ENCODE measurements around the gene DNAJA3. TPM values are rescaled to one million over a fixed set of nuclear protein-coding genes. Genes with fewer than 3 reads are reported as not detected.

The DNAJA3 gene
- total and polyA plus RNA-seq, 9 of the 15 experiments (the other 6 are each of a cell fraction or from before 2014, with no cell fraction given) = 8.1 to 105 (median 79.0) TPM

DNA sequence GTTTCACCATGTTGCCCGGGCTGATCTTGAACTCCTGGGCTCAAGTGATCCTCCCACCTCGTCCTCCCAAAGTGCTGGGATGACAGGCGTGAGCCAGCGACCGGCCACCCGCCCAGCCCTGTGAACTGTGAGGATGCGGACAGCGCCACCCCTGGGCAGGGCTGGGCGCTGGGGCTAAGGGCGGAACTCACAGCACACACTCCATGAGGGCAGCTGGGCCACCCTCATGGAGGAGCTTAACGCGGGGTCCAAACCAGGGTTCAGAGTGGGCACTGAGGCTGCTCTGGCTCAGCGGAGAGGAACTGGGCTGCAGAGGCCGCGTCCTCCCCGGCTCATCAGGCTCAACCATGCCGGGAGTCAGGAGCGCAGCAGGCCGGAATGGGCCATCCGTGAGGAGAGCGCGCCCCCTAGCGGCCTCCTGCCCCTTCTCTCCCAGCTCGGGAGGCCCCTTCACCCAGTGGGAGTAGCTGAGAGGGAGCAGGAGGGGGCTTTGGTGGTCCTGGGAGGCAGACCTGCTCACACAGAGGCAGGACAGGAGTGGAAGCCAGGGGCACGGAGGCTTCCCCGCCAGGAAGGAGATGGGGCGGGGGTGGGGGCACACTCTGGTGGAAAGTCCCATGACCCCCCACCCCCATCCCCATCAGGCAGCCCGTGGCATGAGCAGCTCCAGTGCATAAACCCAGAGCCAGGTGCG lies 23.1 kb upstream of the DNAJA3 start (continued):
- TF ChIP-seq ZNF696 (CRISPR knock-in tag; conservative IDR thresholded peaks at IDR 0.05) (no peak), CBX3 (IDR thresholded peaks at IDR 0.05; ENCODE audit: borderline replicate concordance in 1 of 2, low read length in 2 of 2) (peak in 1 of 2 experiments; percentile 64; a peak in 2 of 3 replicates), HDAC3 (IDR thresholded peaks at IDR 0.05; ENCODE audit: borderline replicate concordance, partially characterized antibody) (no peak), ZFX (CRISPR knock-in tag; IDR thresholded peaks at IDR 0.05) (peak; percentile 48), TAF15 (IDR thresholded peaks at IDR 0.05; ENCODE audit: low read depth, low read length) (no peak), ZNF384 (IDR thresholded peaks at IDR 0.05; ENCODE audit: low read depth, low read length) (no peak), ATF1 (CRISPR knock-in tag; IDR thresholded peaks at IDR 0.05) (no peak), ATF1 (tag; IDR thresholded peaks at IDR 0.05) (0 out of 2 replicates have a peak, but pooled peaks have one; percentile 8), ELF4 (CRISPR knock-in tag; IDR thresholded peaks at IDR 0.05) (no peak), RBM22 (IDR thresholded peaks at IDR 0.05; ENCODE audit: low read depth, low read length, poor library complexity, severe bottlenecking) (peak; percentile 45), GABPA (tag; conservative IDR thresholded peaks at IDR 0.05; ENCODE audit: low read depth) (no peak), YBX1 (IDR thresholded peaks at IDR 0.05) (no peak), CHD2 (IDR thresholded peaks at IDR 0.05; ENCODE audit: low read depth, low read length) (0 out of 2 replicates have a peak, but pooled peaks have one; percentile 24), BDP1 (IDR thresholded peaks at IDR 0.05; ENCODE audit: insufficient read depth, insufficient read length) (no peak)
- TF ChIP-seq, protein P1, sequence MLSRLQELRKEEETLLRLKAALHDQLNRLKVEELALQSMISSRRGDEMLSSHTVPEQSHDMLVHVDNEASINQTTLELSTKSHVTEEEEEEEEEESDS (CRISPR knock-in tag; IDR thresholded peaks at IDR 0.05) = no peak
